ENCODE data around the gene ADISSP. TPM values are rescaled to one million over a fixed set of nuclear protein-coding genes. Genes with fewer than 3 reads are reported as not detected.

Gene ADISSP
- total and polyA plus RNA-seq, 2 of the 8 experiments (the other 6 are each of a cell fraction or from before 2014, with no cell fraction given) = 111 to 141 TPM

- Histone ChIP-seq H2BK120ac (replicated peaks; ENCODE audit: low read depth, low read length) (no peak overlapping the region), H3K23me2 (ENCODE audit: low read depth, low read length) (peaks cover 4% of the 10 kb centered on the region; the same call in 1 of the 2 replicates), H2AFZ (ENCODE audit: low read length) (0 out of 2 replicates have a peak overlapping the region, but pooled peaks have one; percentile 10), H3K27me3 (replicated peaks in 1 of 4; ENCODE audit: control insufficient read depth in 3 of 4, extremely low read depth in 1 of 4, insufficient read depth in 3 of 4, low read length in 3 of 4) (no peaks in the 10 kb centered on the region), H4K91ac (replicated peaks; ENCODE audit: insufficient read length, low read length) (no peak overlapping the region), H2AK5ac (ENCODE audit: low read depth, low read length) (no peak overlapping the region), H3K4me1 (replicated peaks in 1 of 4; ENCODE audit: control insufficient read depth in 3 of 4, insufficient read depth in 4 of 4, low read length in 3 of 4) (no peaks in the 10 kb centered on the region), H3K4ac (replicated peaks; ENCODE audit: insufficient read length, low read depth, low read length) (no peak overlapping the region), H3K4me3 (ENCODE audit: extremely low read depth in 1 of 4, insufficient read depth in 2 of 4, low read depth in 3 of 4, low read length in 4 of 4) (no peak overlapping the region), H2BK5ac (ENCODE audit: low read depth, low read length) (no peak overlapping the region), H2BK20ac (ENCODE audit: low read length) (no peak overlapping the region), H3K56ac (replicated peaks; ENCODE audit: insufficient read length, low read depth, low read length) (no peak overlapping the region), H3K9me3 (ENCODE audit: insufficient read depth in 2 of 2, low read depth in 1 of 2, low read length in 1 of 2) (no peaks in the 10 kb centered on the region), H3K36me3 (ENCODE audit: control insufficient read depth in 2 of 4, insufficient read depth in 4 of 4, low read length in 3 of 4) (no peaks in the 10 kb centered on the region), H3K79me2 (ENCODE audit: control insufficient read depth in 1 of 2, insufficient read depth in 2 of 2, low read length in 2 of 2) (no peaks in the 10 kb centered on the region), H2BK15ac (ENCODE audit: low read length) (0 out of 2 replicates have a peak overlapping the region, but pooled peaks have one; percentile 12), H2BK12ac (ENCODE audit: low read depth, low read length) (no peak overlapping the region), H3K18ac (ENCODE audit: extremely low read depth, low read length) (no peak overlapping the region), H3K27ac (ENCODE audit: low read depth, low read length) (no peak overlapping the region), H3K4me2 (ENCODE audit: insufficient read depth in 1 of 2, low read depth in 2 of 2, low read length in 2 of 2) (no peak overlapping the region), H3K9ac (replicated peaks in 1 of 4; ENCODE audit: extremely low read depth in 1 of 4, low read depth in 3 of 4, low read length in 3 of 4) (no peak overlapping the region), H4K20me1 (replicated peaks in 1 of 2; ENCODE audit: control insufficient read depth in 1 of 2, insufficient read depth in 2 of 2, low read length in 2 of 2) (no peaks in the 10 kb centered on the region), H3K79me1 (ENCODE audit: low read depth, low read length) (no peaks in the 10 kb centered on the region), H4K8ac (ENCODE audit: extremely low read depth, insufficient read depth, low read length) (no peak overlapping the region), H3K14ac (ENCODE audit: insufficient read length) (no peak overlapping the region), H4K5ac (ENCODE audit: insufficient read length, low read depth, low read length) (no peak overlapping the region), H3K23ac (ENCODE audit: insufficient read length) (no peak overlapping the region)
- FAIRE-seq (no peak), DNase-seq (ENCODE audit: low read depth in 1 of 2, low spot score in 2 of 2) (no peak)
- 86% methylated on average over 4 of the region's 4 CpGs; no CpG with 5 or more reads in 1 of the 2 experiments for WGBS, 2 experiments (ENCODE audit: extremely low coverage in 1 of 2, insufficient coverage in 1 of 2, insufficient read length in 1 of 2, insufficient replicate concordance in 2 of 2, low coverage in 1 of 2, low lambda C conversion rate in 2 of 2, missing lambda C conversion rate in 1 of 2)
- POLR2A ChIA-PET (ENCODE audit: partially characterized antibody) = interaction anchor here (1.2 to 1.4 kb wide), 2 partner anchors 34 to 40 kb away, joined by 3 read pairs; no protein-coding TSS in a partner anchor
- CTCF ChIA-PET (ENCODE audit: partially characterized antibody) = interaction anchor here (0.6 to 42.0 kb wide), 20 partner anchors 9 to 148 kb away, joined by 3 to 1432 read pairs (median 8); partner anchors contain the start of genes ADAM33, ADISSP and HSPA12B
- TF ChIP-seq HDAC6 (IDR thresholded peaks at IDR 0.05; ENCODE audit: low read depth, low read length) (no peak), BRCA1 (IDR thresholded peaks at IDR 0.05; ENCODE audit: low read depth, low read length) (no peak), ATF2 (IDR thresholded peaks at IDR 0.05; ENCODE audit: low read length) (no peak), NRF1 (IDR thresholded peaks at IDR 0.05; ENCODE audit: low read depth, low read length) (no peak), KDM1A (IDR thresholded peaks at IDR 0.05; ENCODE audit: borderline replicate concordance, low read length) (no peak), RBBP5 (IDR thresholded peaks at IDR 0.05; ENCODE audit: borderline replicate concordance, low read depth, low read length) (no peak), EZH2 (IDR thresholded peaks at IDR 0.05; ENCODE audit: low read depth, low read length, severe bottlenecking) (no peak), RXRA (IDR thresholded peaks at IDR 0.05; ENCODE audit: insufficient read depth, low read depth, low read length) (no peak), CHD1 (IDR thresholded peaks at IDR 0.05; ENCODE audit: low read depth, low read length) (no peak), GABPA (IDR thresholded peaks at IDR 0.05; ENCODE audit: borderline replicate concordance, insufficient read depth, low read length) (no peak), RFX5 (IDR thresholded peaks at IDR 0.05; ENCODE audit: borderline replicate concordance, low read depth, low read length) (no peak)
Observed at GRCh38 chr20:3711484-3711941, 56.0 kb downstream of the ADISSP start.
